ENCODE results near the gene RNF126.
"Not testable (repeated sequence)": the region's sequence is repeated elsewhere in the genome, so short reads cannot be mapped to it uniquely, and the experiment has no call there.

The RNF126 gene

GRCh38 chr19:613732-614567 lies 49.1 kb downstream of the RNF126 start:
- no peak for DNase-seq (ENCODE audit: low read depth, low spot score)

GRCh38 chr19:612941-613340 lies 50.1 kb downstream of the RNF126 start:
- DNase-seq (ENCODE audit: low read depth, low spot score), result no peak

GRCh38 chr19:611481-611868 lies 51.5 kb downstream of the RNF126 start:
- DNase-seq (ENCODE audit: low read depth, low spot score), result no peak

- DNase-seq (ENCODE audit: low read depth, low spot score), result peak; percentile 92
Observed at GRCh38 chr19:610801-611480, 52.1 kb downstream of the RNF126 start.

- DNase-seq (ENCODE audit: low read depth, low spot score), result no peak
Observed at GRCh38 chr19:610071-610800, 52.8 kb downstream of the RNF126 start.

GRCh38 chr19:609004-609346 lies 54.0 kb downstream of the RNF126 start:
- no peak for DNase-seq (ENCODE audit: low read depth, low spot score)

- no peak for DNase-seq (ENCODE audit: low read depth, low spot score)
Observed at GRCh38 chr19:608155-609003, 54.6 kb downstream of the RNF126 start.

- DNase-seq (ENCODE audit: low read depth, low spot score), result no peak
Observed at GRCh38 chr19:607301-608154, 55.5 kb downstream of the RNF126 start.

GRCh38 chr19:605061-605971 lies 57.7 kb downstream of the RNF126 start:
- DNase-seq (ENCODE audit: low read depth, low spot score), result not testable (repeated sequence)

GRCh38 chr19:604355-604754 lies 58.7 kb downstream of the RNF126 start:
- DNase-seq (ENCODE audit: low read depth, low spot score), result no peak

GRCh38 chr19:603779-604178 lies 59.2 kb downstream of the RNF126 start:
- DNase-seq (ENCODE audit: low read depth, low spot score), result not testable (repeated sequence)

- DNase-seq (ENCODE audit: low read depth, low spot score), result not testable (repeated sequence)
Observed at GRCh38 chr19:603302-603639, 59.7 kb downstream of the RNF126 start.

GRCh38 chr19:602391-603301 lies 60.4 kb downstream of the RNF126 start:
- DNase-seq (ENCODE audit: low read depth, low spot score), result no peak

- DNase-seq (ENCODE audit: low read depth, low spot score), result no peak
Observed at GRCh38 chr19:601790-602189, 61.2 kb downstream of the RNF126 start.

GRCh38 chr19:601310-601709 lies 61.7 kb downstream of the RNF126 start:
- DNase-seq (ENCODE audit: low read depth, low spot score), result no peak
